Measurements from ENCODE around the gene CACNA1B. TPM values are rescaled to one million over a fixed set of nuclear protein-coding genes. Genes with fewer than 3 reads are reported as not detected.
A peak's percentile ranks its signal among the peaks of the same experiment; 100 is the strongest.

Gene CACNA1B
- total RNA-seq, 1 donor from 2014 or later, result not detected

- DNase-seq (ENCODE audit: low read depth) (no peak), FAIRE-seq (no peak)
- H3K4me3 ChIP-seq (ENCODE audit: low read depth, low read length), result no peak overlapping the region
- H3K27me3 ChIP-seq (ENCODE audit: control insufficient read depth, insufficient read depth, low read length), result no peaks in the 10 kb centered on the region
- no peaks in the 10 kb centered on the region for H3K36me3 ChIP-seq (ENCODE audit: control insufficient read depth, insufficient read depth, low read length)
- no peak for TF ChIP-seq CTCF (IDR thresholded peaks at IDR 0.05; ENCODE audit: insufficient read depth, low read length, severe bottlenecking)
These were observed 108.9 kb downstream of the CACNA1B start for GRCh38 chr9:137986268-137987099.

GRCh38 chr9:137987244-137988030, 109.9 kb downstream of the CACNA1B start:
- no peak for TF ChIP-seq CTCF (IDR thresholded peaks at IDR 0.05; ENCODE audit: insufficient read depth, low read length, severe bottlenecking)
- Histone ChIP-seq H3K4me3 (ENCODE audit: low read depth, low read length) (no peak overlapping the region), H3K36me3 (ENCODE audit: control insufficient read depth, insufficient read depth, low read length) (no peaks in the 10 kb centered on the region), H3K27me3 (ENCODE audit: control insufficient read depth, insufficient read depth, low read length) (no peaks in the 10 kb centered on the region)
- FAIRE-seq (no peak), DNase-seq (ENCODE audit: low read depth) (peak; percentile 4)

- Histone ChIP-seq H3K27me3 (ENCODE audit: control insufficient read depth, insufficient read depth, low read length) (no peaks in the 10 kb centered on the region), H3K36me3 (ENCODE audit: control insufficient read depth, insufficient read depth, low read length) (no peaks in the 10 kb centered on the region), H3K4me3 (ENCODE audit: low read depth, low read length) (no peak overlapping the region)
- no peak for TF ChIP-seq CTCF (IDR thresholded peaks at IDR 0.05; ENCODE audit: insufficient read depth, low read length, severe bottlenecking)
- DNase-seq (ENCODE audit: low read depth) (no peak), FAIRE-seq (no peak)
These were observed 110.5 kb downstream of the CACNA1B start for GRCh38 chr9:137988051-137988450.

DNA sequence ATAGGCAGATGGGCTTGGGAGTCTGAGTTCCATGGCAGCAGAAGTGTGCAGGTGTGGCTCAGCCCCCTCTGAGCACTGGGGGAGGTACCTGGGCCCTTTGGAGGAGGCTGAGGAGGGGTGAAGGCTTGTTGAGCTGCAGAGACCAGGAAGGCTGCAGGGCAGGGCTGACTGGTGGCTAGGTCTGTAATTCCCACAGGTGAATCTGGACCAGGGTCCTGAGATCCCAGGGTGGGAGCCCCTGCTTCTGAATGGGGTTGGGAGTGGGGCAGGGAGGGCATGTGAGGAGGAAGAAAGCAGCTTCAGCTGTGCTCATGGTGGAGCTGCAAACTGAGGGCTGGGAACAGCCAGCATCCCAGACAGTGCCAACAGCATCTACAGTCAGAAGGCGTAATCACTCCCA, 111.1 kb downstream of the CACNA1B start:
- no peak overlapping the region for H3K4me3 ChIP-seq (ENCODE audit: low read depth, low read length)
- no peak for TF ChIP-seq CTCF (IDR thresholded peaks at IDR 0.05; ENCODE audit: insufficient read depth, low read length, severe bottlenecking)
- no peaks in the 10 kb centered on the region for H3K27me3 ChIP-seq (ENCODE audit: control insufficient read depth, insufficient read depth, low read length)
- FAIRE-seq (no peak), DNase-seq (ENCODE audit: low read depth) (no peak)
- H3K36me3 ChIP-seq (ENCODE audit: control insufficient read depth, insufficient read depth, low read length), result no peaks in the 10 kb centered on the region

- no peaks in the 10 kb centered on the region for H3K27me3 ChIP-seq (ENCODE audit: control insufficient read depth, insufficient read depth, low read length)
- FAIRE-seq, result no peak
- H3K36me3 ChIP-seq (ENCODE audit: control insufficient read depth, insufficient read depth, low read length), result no peaks in the 10 kb centered on the region
- H3K4me3 ChIP-seq (ENCODE audit: low read depth, low read length), result no peak overlapping the region
- DNase-seq (ENCODE audit: low read depth), result no peak
- TF ChIP-seq CTCF (IDR thresholded peaks at IDR 0.05; ENCODE audit: insufficient read depth, low read length, severe bottlenecking), result no peak
These were observed 111.6 kb downstream of the CACNA1B start for GRCh38 chr9:137989156-137989555.

Measured in bronchial epithelial cell (primary cell).